Left ventricle myocardium superior (tissue), 1 donor: ENCODE data around the gene BOD1. TPM values are rescaled to one million over a fixed set of nuclear protein-coding genes. Genes with fewer than 3 reads are reported as not detected.

Source experiments
- ATAC-seq: fragments of 200-7000 bp; cut with Tn5 transposase; one replicate; pipeline ENCODE4 v1.9.1; 2020; ENCODE audit warnings: mild to moderate bottlenecking, moderate library complexity
- DNase-seq: peaks from one replicate; pipeline ENCODE4 v3.0.0-alpha.2; 2020
- intact Hi-C: fragments of 100-400 bp; cut with micrococcal nuclease; formaldehyde crosslinking; loops from one replicate; pipeline ENCODE4 v1.11.0; 2022
- total RNA-seq: library from RNA; stranded (reverse); fragmentation: NEBNext Ultra II Directional; extraction: Animal tissue kit (Norgen Biotek cat#: 25700); gene quantifications from one replicate; pipeline ENCODE4 v1.2.1, GENCODE V29; 2021
- donor health status: DM: no; HTN: yes; CAD: no; lungs with severe emphysema.

Gene BOD1
- total RNA-seq, 1 donor from 2014 or later, result 49.8 TPM

DNA sequence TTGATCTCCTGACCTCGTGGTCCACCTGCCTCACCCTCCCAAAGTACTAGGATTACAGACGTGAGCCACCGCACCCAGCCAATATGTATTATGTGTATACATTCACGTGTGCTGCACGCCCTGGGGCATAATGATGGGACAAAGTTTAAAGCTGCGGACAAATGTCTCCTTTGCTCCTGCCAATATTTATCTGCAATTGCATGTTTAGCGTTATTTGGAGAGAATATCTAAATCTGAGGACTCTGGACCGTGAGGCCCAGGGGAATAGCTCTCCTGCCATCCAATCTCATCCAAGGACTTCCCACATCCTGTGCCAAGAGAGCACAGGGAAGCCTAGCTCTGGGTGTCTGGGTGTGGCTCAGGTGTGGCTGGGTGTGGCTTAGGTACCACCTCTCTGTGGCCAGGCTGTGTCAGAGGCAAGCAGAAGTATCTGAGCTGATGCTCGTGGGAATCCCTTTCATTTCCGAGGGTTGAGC lies 6.9 kb upstream of the BOD1 start:
- ATAC-seq (no peak), DNase-seq (no peak)
- intact Hi-C loops, result no loop called here

DNA sequence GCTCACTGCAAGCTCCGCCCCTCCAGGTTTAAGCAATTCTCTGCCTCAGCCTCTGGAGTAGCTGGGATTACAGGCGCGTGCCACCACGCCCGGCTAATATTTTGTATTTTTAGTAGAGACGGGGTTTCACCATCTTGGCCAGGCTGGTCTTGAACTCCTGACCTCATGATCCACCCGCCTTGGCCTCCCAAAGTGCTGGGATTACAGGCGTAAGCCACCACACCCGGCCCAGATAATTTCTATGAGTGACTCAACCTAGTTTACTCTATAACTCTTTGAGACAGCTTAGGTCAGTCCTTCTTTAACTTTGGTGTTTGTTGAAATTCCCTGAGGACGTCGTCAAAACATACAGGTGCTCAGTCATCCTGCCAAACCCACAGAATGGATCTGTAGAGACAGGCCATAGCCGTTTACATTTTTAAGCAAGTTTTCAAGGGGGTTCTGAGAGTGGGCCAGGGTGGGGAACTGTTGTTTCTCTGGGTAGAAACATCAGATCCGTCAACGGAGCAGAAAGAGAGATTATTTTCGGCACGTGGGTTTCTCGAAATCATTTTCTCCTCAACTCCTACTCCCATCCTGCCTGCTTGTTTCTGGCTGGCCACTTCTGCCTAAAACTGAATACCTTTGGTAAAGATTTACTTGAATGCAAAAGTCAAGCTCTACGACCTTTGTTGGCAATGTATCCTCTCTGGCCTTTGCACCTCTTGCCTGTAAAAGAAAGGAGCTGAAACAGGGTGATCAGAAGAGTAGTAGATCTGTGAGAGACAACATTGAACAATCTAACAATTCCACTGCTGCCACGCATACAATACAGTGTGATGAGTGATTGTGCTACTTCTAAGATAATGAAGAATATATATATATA lies 6.0 kb upstream of the BOD1 start:
- ATAC-seq, result no peak
- intact Hi-C loops, result no loop called here
- DNase-seq, result no peak

- DNase-seq (no peak), ATAC-seq (no peak)
- intact Hi-C loops, result no loop called here
These were observed 4.3 kb upstream of the BOD1 start for GRCh38 chr5:173620784-173621183.

DNA sequence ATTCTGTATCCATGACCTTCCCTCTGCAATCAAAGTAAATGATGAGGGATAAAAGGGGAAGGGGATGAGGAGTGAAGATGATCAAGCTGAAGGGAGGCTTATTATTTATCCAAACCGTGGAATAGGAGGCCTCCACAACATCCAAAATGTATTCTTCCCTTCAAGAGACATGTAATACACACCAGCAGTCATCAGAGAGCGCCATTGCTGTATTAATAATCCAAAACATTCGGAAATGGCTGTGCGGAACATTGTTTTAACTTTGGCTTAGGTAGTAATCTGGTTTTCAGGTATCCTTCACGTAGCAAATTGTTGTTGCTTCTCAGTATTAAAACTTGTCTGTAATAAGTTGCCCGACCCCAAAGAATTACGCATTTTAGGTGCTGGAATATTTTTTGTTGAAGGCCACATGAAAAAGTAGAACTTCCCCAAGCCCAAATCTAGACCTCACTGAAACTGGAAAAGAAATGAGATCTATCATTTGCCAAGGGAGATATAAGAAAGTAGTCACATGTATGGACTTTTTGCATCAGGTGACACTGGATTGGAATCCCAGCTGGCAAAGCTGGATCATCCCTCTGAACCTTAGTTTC lies 2.6 kb upstream of the BOD1 start:
- intact Hi-C loops, result loop anchor here (5.0 to 10.0 kb wide), 2 partner anchors 353 to 696 kb away; no protein-coding TSS in a partner anchor
- DNase-seq, result no peak
- ATAC-seq, result no peak

DNA sequence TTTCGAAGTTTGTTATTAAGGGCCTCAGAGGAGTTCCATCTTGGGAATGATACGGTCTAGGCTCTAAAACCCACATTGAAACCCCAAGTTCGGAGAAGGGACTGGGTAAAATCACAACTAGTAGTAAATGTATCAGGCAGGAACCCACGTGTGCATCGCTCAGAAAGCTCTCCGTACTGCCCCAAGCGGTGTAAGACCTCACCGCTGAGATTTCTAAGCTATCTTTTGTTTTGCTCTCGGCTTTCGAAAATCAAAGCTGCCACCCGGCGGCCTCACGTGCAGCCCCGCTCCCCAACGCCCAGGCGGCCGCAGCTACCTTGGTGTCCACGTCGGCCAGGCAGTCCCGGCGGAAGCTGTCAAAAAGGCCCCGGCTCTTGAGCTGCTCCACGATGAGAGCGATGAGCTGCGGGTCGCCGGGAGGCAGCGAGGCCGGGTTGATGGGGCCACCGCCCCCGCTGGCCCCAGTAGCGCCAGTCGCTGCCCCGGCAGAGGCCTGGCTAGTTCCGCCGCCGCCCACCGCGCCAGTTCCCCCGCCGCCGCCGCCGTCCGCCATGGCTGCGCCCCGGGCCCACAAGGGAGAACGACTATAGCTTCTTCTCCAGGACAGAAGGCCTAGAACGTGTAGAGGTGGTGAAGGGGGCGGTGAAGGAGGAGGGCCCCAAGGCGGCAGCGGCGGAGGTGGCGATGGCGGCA lies 420 bp downstream of the BOD1 start:
- ATAC-seq (peak; percentile 71), DNase-seq (peak; percentile 63)
- intact Hi-C loops, result loop anchor here (5.0 to 10.0 kb wide), 2 partner anchors 356 to 699 kb away; no protein-coding TSS in a partner anchor

DNA sequence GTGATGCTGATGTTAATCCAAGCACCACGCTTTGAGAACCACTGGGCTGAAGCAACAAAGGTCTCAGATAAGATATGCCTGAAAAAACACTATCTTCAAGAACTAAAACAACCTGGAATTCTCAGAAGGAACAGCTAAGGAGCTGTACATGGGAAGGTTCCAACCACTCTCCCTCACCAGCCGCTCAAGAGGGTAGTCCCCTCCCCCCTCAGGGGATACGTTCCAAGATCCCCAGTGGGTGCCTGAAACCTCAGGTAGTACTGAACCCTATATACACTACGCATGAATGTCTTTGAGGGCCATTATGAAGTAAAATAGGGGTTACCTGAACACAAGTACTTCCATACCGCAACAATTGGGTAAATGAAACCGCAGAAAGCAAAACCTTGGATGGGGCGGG lies 1.9 kb downstream of the BOD1 start:
- no peak for DNase-seq
- no peak for ATAC-seq
- intact Hi-C loops, result loop anchor here (10.0 kb wide), 1 partner anchor 700 kb away; no protein-coding TSS in a partner anchor

- intact Hi-C loops, result loop anchor here (10.0 kb wide), 1 partner anchor 701 kb away; no protein-coding TSS in a partner anchor
These were observed 2.9 kb downstream of the BOD1 start for GRCh38 chr5:173613433-173614159.

DNA sequence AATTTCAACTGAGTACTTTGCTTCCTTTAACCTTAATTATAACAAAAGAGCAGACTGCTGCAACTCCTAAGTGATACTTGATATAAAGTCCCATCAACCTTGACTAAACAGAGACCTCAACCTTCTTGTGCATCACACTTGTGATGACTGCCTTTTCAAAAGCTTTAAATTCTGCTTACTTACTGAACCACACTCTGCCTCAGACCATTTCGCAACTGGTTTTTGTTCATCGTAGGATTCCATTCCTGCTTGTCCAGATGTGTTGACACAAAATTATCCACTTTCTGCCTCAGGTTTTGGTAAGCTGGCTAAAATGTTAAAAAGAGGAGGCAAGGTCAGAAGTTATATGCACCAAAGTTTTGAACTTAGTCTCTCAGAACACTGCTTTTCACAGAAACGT lies 3.5 kb downstream of the BOD1 start:
- ATAC-seq, result no peak
- no peak for DNase-seq
- intact Hi-C loops, result loop anchor here (10.0 kb wide), 1 partner anchor 702 kb away; no protein-coding TSS in a partner anchor

More at GRCh38 chr5:173613433-173614159, 2.9 kb downstream of the BOD1 start:
- ATAC-seq, result no peak
- DNase-seq, result no peak

DNA sequence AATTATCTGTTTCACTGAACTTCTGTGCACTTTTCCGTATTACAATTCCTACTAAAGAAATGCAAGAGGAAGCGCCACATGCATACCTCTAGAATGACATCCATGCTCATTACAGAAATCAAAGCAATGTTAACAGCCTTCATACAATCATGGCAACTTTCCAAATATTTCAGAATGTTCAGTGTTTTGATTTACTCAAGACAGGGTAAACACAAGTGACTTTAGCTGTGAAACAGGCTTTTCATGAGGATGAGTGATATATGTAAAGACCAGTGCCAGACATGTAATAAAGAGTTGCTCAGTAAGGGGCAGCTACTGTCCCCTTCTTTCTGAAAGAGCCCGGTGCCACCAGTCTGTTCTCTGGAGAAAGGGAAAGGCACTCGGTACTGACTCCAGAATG lies 4.7 kb downstream of the BOD1 start:
- DNase-seq (no peak), ATAC-seq (no peak)
- intact Hi-C loops, result loop anchor here (10.0 kb wide), 1 partner anchor 703 kb away; no protein-coding TSS in a partner anchor

DNA sequence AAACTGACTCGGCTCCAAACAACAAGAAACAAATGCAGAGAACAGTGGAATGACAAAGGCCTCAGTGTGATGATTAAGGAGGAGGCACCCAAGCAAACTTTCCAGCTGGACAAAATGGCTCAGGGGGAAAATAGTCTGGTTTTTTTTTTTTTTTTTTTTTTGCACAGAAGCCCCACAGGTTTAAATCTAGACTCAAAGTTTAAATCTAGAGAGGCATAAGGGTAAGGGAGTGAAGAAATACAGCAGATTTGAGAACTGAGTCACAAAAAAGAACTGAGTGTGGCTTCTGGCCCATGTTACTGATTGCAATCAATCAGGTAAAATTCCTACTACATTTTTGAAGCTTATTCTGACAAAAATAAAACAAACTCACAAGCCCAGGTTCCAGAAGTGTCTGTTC lies 12.3 kb downstream of the BOD1 start:
- no peak for ATAC-seq
- intact Hi-C loops, result no loop called here
- no peak for DNase-seq

DNA sequence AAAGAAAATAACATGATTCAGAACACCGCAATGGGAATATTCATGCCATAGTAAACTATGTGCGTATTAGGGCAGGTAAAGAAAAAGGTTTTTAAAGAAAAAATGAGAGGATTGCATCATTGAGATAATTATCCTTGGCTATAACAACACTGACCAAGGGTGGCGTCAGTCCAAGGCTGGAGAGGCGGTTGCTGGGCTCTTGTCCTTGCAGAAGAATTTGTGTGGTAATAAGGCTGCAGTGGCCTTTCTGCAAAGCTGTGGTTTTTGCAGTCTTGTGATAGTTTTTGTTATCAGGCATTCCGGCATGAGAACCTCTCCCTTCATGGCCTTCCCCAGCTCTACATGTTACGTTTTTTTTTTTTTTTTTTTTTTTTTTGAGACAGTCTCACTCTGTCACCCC lies 14.0 kb downstream of the BOD1 start:
- ATAC-seq (peak; percentile 60), DNase-seq (peak; percentile 60)
- intact Hi-C loops, result no loop called here

DNA sequence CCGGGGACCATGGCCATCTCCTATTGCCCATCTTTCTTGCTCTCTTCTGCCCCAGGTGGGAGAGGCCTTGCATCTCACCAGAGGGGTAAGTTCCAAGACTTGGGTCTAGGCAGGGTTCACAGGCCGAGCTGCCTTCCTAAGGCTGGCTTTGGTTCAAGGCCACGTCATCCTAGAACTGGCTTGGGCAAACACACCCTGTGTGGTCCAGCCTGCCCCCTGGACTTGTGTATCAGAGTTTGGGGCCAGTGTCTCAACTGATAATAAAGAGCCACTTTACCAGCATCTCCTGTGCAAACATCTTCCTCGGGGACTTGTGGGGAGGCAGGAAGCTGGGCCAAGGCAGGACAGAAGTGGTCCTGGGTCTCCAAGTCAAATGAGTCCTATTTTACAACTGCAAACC lies 17.8 kb downstream of the BOD1 start:
- intact Hi-C loops, result no loop called here
- ATAC-seq (no peak), DNase-seq (no peak)

DNA sequence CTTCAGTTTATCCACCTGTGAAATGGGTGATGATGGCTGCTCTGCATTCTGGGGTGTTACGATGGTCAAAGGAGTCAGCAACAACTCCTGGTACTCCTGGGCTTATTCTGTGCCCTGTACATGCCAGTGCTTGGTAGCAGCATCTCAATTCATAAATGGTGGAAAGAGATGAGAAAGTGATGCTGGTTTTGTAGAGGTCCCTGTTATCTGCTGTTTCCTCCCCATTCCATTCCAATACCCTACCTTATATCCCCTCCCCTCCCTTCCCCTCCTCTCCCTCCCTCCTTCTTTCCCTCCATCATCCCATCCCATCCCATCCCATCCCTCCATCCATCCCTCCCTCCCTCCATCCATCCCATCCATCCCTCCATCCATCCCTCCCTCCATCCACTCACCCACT lies 19.1 kb downstream of the BOD1 start:
- ATAC-seq, result no peak
- intact Hi-C loops, result no loop called here

DNA sequence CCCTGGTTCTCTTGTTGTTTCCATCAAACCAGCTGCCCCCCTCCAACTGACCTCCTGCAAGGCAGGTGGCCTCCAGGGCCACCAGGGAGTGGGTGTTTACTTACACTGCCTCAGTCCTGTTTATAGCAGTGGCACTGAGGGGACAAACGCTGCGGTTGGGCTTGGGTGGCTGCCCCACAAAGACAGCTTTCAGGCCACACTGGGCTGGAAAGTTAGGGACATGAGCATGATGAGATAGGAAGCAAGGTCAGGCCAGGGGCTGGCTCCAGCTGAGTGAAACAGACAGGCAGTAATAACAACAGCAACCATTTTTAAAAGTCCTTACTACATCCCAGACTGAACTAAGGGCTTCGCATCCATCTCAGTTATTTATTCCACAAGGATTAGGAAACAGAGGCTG lies 20.6 kb downstream of the BOD1 start:
- DNase-seq, result no peak
- peak; percentile 7 for ATAC-seq
- intact Hi-C loops, result no loop called here

More for the DNA sequence above, 19.1 kb downstream of the BOD1 start:
- no peak for DNase-seq

- ATAC-seq, result no peak
- no peak for DNase-seq
- intact Hi-C loops, result no loop called here
These were observed 22.4 kb downstream of the BOD1 start for GRCh38 chr5:173594061-173594460.

DNA sequence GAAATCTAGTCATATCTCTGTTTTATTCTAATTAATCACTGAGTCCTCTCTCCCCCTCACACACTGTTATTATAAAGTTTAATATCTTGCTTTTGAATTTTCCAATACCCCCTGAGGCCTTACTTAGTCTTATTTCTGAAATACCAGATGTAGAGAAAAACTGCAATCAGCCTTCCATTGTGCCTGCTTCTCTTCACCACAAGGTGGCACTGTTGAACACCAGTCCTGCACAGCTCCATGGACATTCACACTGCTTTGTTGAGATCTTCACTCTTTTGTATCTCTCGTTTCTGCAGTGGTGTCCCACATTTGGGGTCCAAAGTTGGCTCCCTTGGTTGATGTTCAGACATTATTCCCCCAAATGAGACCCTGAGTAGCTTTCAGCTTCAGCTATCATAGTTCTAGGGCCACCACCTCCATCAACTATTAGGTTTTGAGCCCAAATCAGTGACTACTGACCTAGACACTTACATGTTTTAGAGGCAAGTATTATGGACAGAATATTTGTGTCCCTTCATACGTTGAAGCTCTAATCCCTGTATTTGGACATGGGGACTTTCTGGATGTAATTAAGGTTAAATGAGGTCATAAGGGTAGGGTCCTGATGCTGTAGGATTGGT lies 24.3 kb downstream of the BOD1 start:
- no peak for DNase-seq
- intact Hi-C loops, result no loop called here
- no peak for ATAC-seq

GRCh38 chr5:173591056-173591514 lies 25.4 kb downstream of the BOD1 start:
- ATAC-seq, result peak; percentile 85

GRCh38 chr5:173590436-173591055 lies 25.9 kb downstream of the BOD1 start:
- ATAC-seq (peak; percentile 65), DNase-seq (no peak)
- intact Hi-C loops, result no loop called here

More at GRCh38 chr5:173591056-173591514, 25.4 kb downstream of the BOD1 start:
- intact Hi-C loops, result no loop called here
- DNase-seq, result peak; percentile 71
